Left forelimb (tissue), 1 donor: ENCODE data around the gene ST14.

Experiments used
- DNase-seq: peaks from one replicate; pipeline ENCODE4 v3.0.0-alpha.2; 2018; ENCODE audit warnings: low spot score

ST14 gene

GRCh38 chr11:130159657-130160497 lies at the start of gene ST14:
Gene ST14 (plus strand): TSS chr11:130159782. CDS start chr11:130159980, 198 bp downstream.
- DNase-seq: no peak

GRCh38 chr11:130110339-130111108 lies 49.1 kb upstream of the ST14 start:
- DNase-seq: no peak

- no peak for DNase-seq
Measured at GRCh38 chr11:130112071-130112830, 47.3 kb upstream of the ST14 start.

- DNase-seq: no peak
Measured at GRCh38 chr11:130114281-130114680, 45.3 kb upstream of the ST14 start.

- no peak for DNase-seq
Measured at GRCh38 chr11:130114726-130115125, 44.9 kb upstream of the ST14 start.

GRCh38 chr11:130115218-130115617 lies 44.4 kb upstream of the ST14 start:
- DNase-seq: no peak

- DNase-seq: no peak
Measured at GRCh38 chr11:130118165-130118564, 41.4 kb upstream of the ST14 start.

GRCh38 chr11:130118636-130119387 lies 40.8 kb upstream of the ST14 start:
- no peak for DNase-seq

- no peak for DNase-seq
Measured at GRCh38 chr11:130120045-130120444, 39.5 kb upstream of the ST14 start.

GRCh38 chr11:130121445-130121978 lies 38.1 kb upstream of the ST14 start:
- DNase-seq: no peak

GRCh38 chr11:130122141-130122575 lies 37.4 kb upstream of the ST14 start:
- no peak for DNase-seq

GRCh38 chr11:130123414-130124040 lies 36.1 kb upstream of the ST14 start:
- DNase-seq: no peak

GRCh38 chr11:130124096-130124495 lies 35.5 kb upstream of the ST14 start:
- DNase-seq: no peak

- no peak for DNase-seq
Measured at GRCh38 chr11:130125638-130126037, 33.9 kb upstream of the ST14 start.

GRCh38 chr11:130126516-130126915 lies 33.1 kb upstream of the ST14 start:
- no peak for DNase-seq

- no peak for DNase-seq
Measured at GRCh38 chr11:130127509-130127908, 32.1 kb upstream of the ST14 start.

- DNase-seq: no peak
Measured at GRCh38 chr11:130128626-130129025, 31.0 kb upstream of the ST14 start.

GRCh38 chr11:130129922-130130321 lies 29.7 kb upstream of the ST14 start:
- DNase-seq: no peak

GRCh38 chr11:130131961-130132850 lies 27.4 kb upstream of the ST14 start:
- no peak for DNase-seq

- no peak for DNase-seq
Measured at GRCh38 chr11:130133716-130134115, 25.9 kb upstream of the ST14 start.
